IMR-90 (cell line): ENCODE measurements around the gene THEM4. TPM values are rescaled to one million over a fixed set of nuclear protein-coding genes. Genes with fewer than 3 reads are reported as not detected.

Experiments
- ATAC-seq: fragments of 200-7000 bp; cut with Tn5 transposase; 2 replicates; pipeline ENCODE4 v1.9.1; 2020; ENCODE audit warnings: low read depth, mild to moderate bottlenecking, moderate library complexity
- BruUV-seq: library from RNA; stranded (reverse); fragments of 400-500 nt; replicated peaks from 2 replicates; lab custom pipeline; 2021; lab: Mats Ljungman, UMichigan
- CTCF ChIA-PET: fragments of 300-600 bp; formaldehyde crosslinking; extraction: SDS; loops from one replicate; lab custom pipeline; 2021; ENCODE audit warnings: antibody characterized with exemption; lab: Yijun Ruan, JAX
- POLR2A ChIA-PET: fragments of 300-600 bp; sonication (Branson Sonifier 250); formaldehyde crosslinking; loops from one replicate; lab custom pipeline; 2022; ENCODE audit warnings: antibody characterized with exemption; ENCODE audit not compliant: unreplicated experiment; lab: Charles Lee
- DNase-seq: peaks from one replicate; pipeline ENCODE4 v3.0.0; 2013
- H2AFZ ChIP-seq: replicated peaks from 2 replicates; pipeline ENCODE3; 2013; ENCODE audit warnings: low read length, mild to moderate bottlenecking; ENCODE audit not compliant: poor library complexity
- H2AK5ac ChIP-seq: 2 replicates; pipeline ENCODE4 v1.6.1; 2013; ENCODE audit warnings: low read depth, low read length, inconsistent platforms
- H2AK9ac ChIP-seq: replicated peaks from 2 replicates; pipeline ENCODE3; 2013; ENCODE audit warnings: mild to moderate bottlenecking, low read depth, low read length, moderate library complexity; ENCODE audit not compliant: poor library complexity
- H2BK120ac ChIP-seq: 2 replicates; pipeline ENCODE4 v1.6.1; 2013; ENCODE audit warnings: low read depth, low read length, inconsistent platforms
- H2BK15ac ChIP-seq: 3 replicates; pipeline ENCODE4 v1.6.1; 2013; ENCODE audit warnings: low read depth, low read length, inconsistent platforms
- H2BK20ac ChIP-seq: 2 replicates; pipeline ENCODE4 v1.6.1; 2013; ENCODE audit warnings: low read depth, mild to moderate bottlenecking, inconsistent platforms, low read length, moderate library complexity
- H2BK5ac ChIP-seq: 2 replicates; pipeline ENCODE4 v1.6.1; 2013; ENCODE audit warnings: mild to moderate bottlenecking, low read depth, low read length, inconsistent platforms; ENCODE audit not compliant: poor library complexity, severe bottlenecking
- H3K14ac ChIP-seq: replicated peaks from 2 replicates; pipeline ENCODE4 v1.6.1; 2013; ENCODE audit warnings: low read depth, low read length, inconsistent platforms
- H3K18ac ChIP-seq: 2 replicates; pipeline ENCODE4 v1.6.1; 2013; ENCODE audit warnings: low read depth, low read length, control low read depth
- H3K23ac ChIP-seq: 2 replicates; pipeline ENCODE4 v1.6.1; 2013; ENCODE audit warnings: low read depth, low read length, inconsistent platforms
- H3K27ac ChIP-seq: 2 replicates; pipeline ENCODE4 v1.5.1; 2013; ENCODE audit warnings: mild to moderate bottlenecking, control low read depth, low read length; ENCODE audit not compliant: insufficient read depth
- H3K27me3 ChIP-seq: 2 replicates; pipeline ENCODE4 v1.6.1; 2013; ENCODE audit warnings: low read length; ENCODE audit not compliant: control insufficient read depth, insufficient read depth
- H3K36me3 ChIP-seq: 2 replicates; pipeline ENCODE4 v1.6.1; 2013; ENCODE audit warnings: low read length, mixed read lengths; ENCODE audit not compliant: control insufficient read depth, insufficient read depth
- H3K4ac ChIP-seq: 2 replicates; pipeline ENCODE4 v1.6.1; 2013; ENCODE audit warnings: low read depth, low read length, inconsistent platforms
- H3K4me1 ChIP-seq: 2 replicates; pipeline ENCODE4 v1.6.1; 2013; ENCODE audit warnings: low read length, mixed read lengths; ENCODE audit not compliant: control insufficient read depth, insufficient read depth
- H3K4me2 ChIP-seq: 2 replicates; pipeline ENCODE4 v1.6.1; 2013; ENCODE audit warnings: low read depth, mild to moderate bottlenecking, control low read depth, low read length, moderate library complexity
- H3K4me3 ChIP-seq: 2 replicates; pipeline ENCODE4 v1.5.1; 2013; ENCODE audit warnings: low read depth, mild to moderate bottlenecking, control low read depth, low read length, moderate library complexity; ENCODE audit not compliant: insufficient read depth
- H3K56ac ChIP-seq: 2 replicates; pipeline ENCODE4 v1.6.1; 2013; ENCODE audit warnings: low read length, inconsistent platforms; ENCODE audit not compliant: insufficient read depth; ENCODE audit errors: extremely low read depth
- H3K79me1 ChIP-seq, 2 experiments: 2 replicates each; pipeline ENCODE4 v1.6.1; 2013; ENCODE audit warnings: low read length in 2 of 2, inconsistent platforms in 1 of 2, low read depth in 1 of 2
- H3K9ac ChIP-seq: 2 replicates; pipeline ENCODE4 v1.6.1; 2013; ENCODE audit warnings: low read depth, low read length, control low read depth
- H3K9me1 ChIP-seq: 2 replicates; pipeline ENCODE4 v1.6.1; 2013; ENCODE audit warnings: low read length, inconsistent platforms; ENCODE audit not compliant: insufficient read depth
- H3K9me3 ChIP-seq: 2 replicates; pipeline ENCODE4 v1.6.1; 2013; ENCODE audit warnings: low read length; ENCODE audit not compliant: control insufficient read depth, insufficient read depth
- H4K20me1 ChIP-seq: 2 replicates; pipeline ENCODE4 v1.6.1; 2013; ENCODE audit warnings: low read length, inconsistent platforms; ENCODE audit not compliant: insufficient read depth
- H4K5ac ChIP-seq: 2 replicates; pipeline ENCODE4 v1.6.1; 2013; ENCODE audit warnings: mild to moderate bottlenecking, low read depth, low read length, control low read depth
- H4K8ac ChIP-seq, 2 experiments: 2 replicates each; pipeline ENCODE4 v1.6.1; 2013; ENCODE audit warnings: low read depth in 2 of 2, low read length in 2 of 2, control low read depth in 1 of 2, inconsistent platforms in 1 of 2
- H4K91ac ChIP-seq: 2 replicates; pipeline ENCODE4 v1.6.1; 2013; ENCODE audit warnings: low read depth, low read length, inconsistent platforms; ENCODE audit not compliant: insufficient read depth
- BHLHE40 ChIP-seq: fragments of 150-350 bp; IDR thresholded peaks from 2 replicates; pipeline ENCODE4 v1.6.1; 2016; ENCODE audit warnings: mild to moderate bottlenecking, low read depth, low read length
- CEBPB ChIP-seq: IDR thresholded peaks from 2 replicates; pipeline ENCODE4 v1.6.1; 2012; ENCODE audit warnings: low read depth, low read length, improper control_type of control experiment
- ELK1 ChIP-seq: fragments of 150-350 bp; IDR thresholded peaks from 2 replicates; pipeline ENCODE4 v1.6.1; 2016; ENCODE audit warnings: low read depth, mild to moderate bottlenecking, low read length, moderate library complexity, borderline replicate concordance
- FOS ChIP-seq: fragments of 150-350 bp; IDR thresholded peaks from 2 replicates; pipeline ENCODE4 v1.6.1; 2016; ENCODE audit warnings: low read depth, low read length
- RCOR1 ChIP-seq: IDR thresholded peaks from 2 replicates; pipeline ENCODE4 v1.6.1; 2012; ENCODE audit warnings: mild to moderate bottlenecking, low read length, improper control_type of control experiment; ENCODE audit not compliant: insufficient replicate concordance
- WGBS, 2 experiments: methylation state at CpG; one replicate each; pipeline versions ENCODE4 v1.1.5 to v1.1.7; 2013; ENCODE audit warnings: missing lambda C conversion rate in 2 of 2; ENCODE audit not compliant: insufficient read length in 1 of 2; ENCODE audit errors: extremely low coverage in 2 of 2; 5-methylcytosine and 5-hydroxymethylcytosine counted together
- dilution Hi-C: fragments of 300-500 bp; cut with HindIII; formaldehyde crosslinking; loops from one replicate; pipeline ENCODE4 v1.14.3; 2018; ENCODE audit warnings: low sequenced_read_pairs; ENCODE audit not compliant: unreplicated experiment
- in situ Hi-C: fragments of 300-500 bp; cut with MboI; formaldehyde crosslinking; loops from 3 replicates; pipeline ENCODE4 v1.14.3; 2019; ENCODE audit warnings: low sequenced_read_pairs, inconsistent platforms, mixed read lengths
- intact Hi-C: fragments of 100-400 bp; cut with micrococcal nuclease; formaldehyde crosslinking; loops from 2 replicates; pipeline ENCODE4 v1.10.0; 2022
- polyA plus RNA-seq, 3 experiments: library from polyadenylated mRNA; depleted of rRNA; stranded (reverse); fragments of >200 nt; gene quantifications; 2 replicates each; pipeline ENCODE4 v1.2.3, GENCODE V29; 2012; ENCODE audit warnings: low replicate concordance in 1 of 3
- total RNA-seq: library from RNA; depleted of rRNA; stranded (reverse); fragments of >200 nt; gene quantifications from 2 replicates; pipeline ENCODE4 v1.2.3, GENCODE V29; 2012
- TF ChIP-seq, protein P1 (sequence below): conservative IDR thresholded peaks from 2 replicates; pipeline ENCODE4 v1.5.1; 2012; ENCODE audit warnings: mild to moderate bottlenecking, low read depth, low read length, improper control_type of control experiment

THEM4 gene
- total and polyA plus RNA-seq, 2 of the 4 experiments (the other 2 are of a cell fraction): 7.3 to 15.7 TPM

- Histone ChIP-seq H3K18ac (no peak overlapping the region), H4K91ac (no peak overlapping the region), H3K9me1 (peaks cover 13% of the 10 kb centered on the region), H2BK5ac (no peak overlapping the region), H2BK15ac (no peak overlapping the region), H3K9me3 (no peaks in the 10 kb centered on the region), H3K4me2 (no peak overlapping the region), H3K27me3 (no peaks in the 10 kb centered on the region), H2BK120ac (no peak overlapping the region), H3K23ac (no peak overlapping the region), H3K4me3 (no peak overlapping the region), H2AK5ac (no peak overlapping the region), H2BK20ac (no peak overlapping the region), H2AFZ (no peak overlapping the region), H3K27ac (no peak overlapping the region), H2AK9ac (no peak overlapping the region), H3K56ac (no peak overlapping the region), H3K4ac (no peak overlapping the region), H3K14ac (no peak overlapping the region), H3K9ac (no peak overlapping the region), H4K5ac (no peak overlapping the region), H3K79me1 (no peaks in the 10 kb centered on the region), H3K4me1 (peaks cover 6% of the 10 kb centered on the region), H4K8ac (no peak overlapping the region), H3K36me3 (no peaks in the 10 kb centered on the region), H4K20me1 (no peaks in the 10 kb centered on the region)
- intact Hi-C loops: no loop called here
- WGBS, 2 experiments: no CpG with 5 or more reads among the region's 1 CpG
- in situ Hi-C loops: no loop called here
- no TSS peak for BruUV-seq
- no peak for TF ChIP-seq FOS
- no peak for TF ChIP-seq ELK1
- no peak for TF ChIP-seq RCOR1
- TF ChIP-seq CEBPB: peak; percentile 18; the same call in 1 of the 2 replicates
- TF ChIP-seq BHLHE40: no peak
- TF ChIP-seq, protein P1, sequence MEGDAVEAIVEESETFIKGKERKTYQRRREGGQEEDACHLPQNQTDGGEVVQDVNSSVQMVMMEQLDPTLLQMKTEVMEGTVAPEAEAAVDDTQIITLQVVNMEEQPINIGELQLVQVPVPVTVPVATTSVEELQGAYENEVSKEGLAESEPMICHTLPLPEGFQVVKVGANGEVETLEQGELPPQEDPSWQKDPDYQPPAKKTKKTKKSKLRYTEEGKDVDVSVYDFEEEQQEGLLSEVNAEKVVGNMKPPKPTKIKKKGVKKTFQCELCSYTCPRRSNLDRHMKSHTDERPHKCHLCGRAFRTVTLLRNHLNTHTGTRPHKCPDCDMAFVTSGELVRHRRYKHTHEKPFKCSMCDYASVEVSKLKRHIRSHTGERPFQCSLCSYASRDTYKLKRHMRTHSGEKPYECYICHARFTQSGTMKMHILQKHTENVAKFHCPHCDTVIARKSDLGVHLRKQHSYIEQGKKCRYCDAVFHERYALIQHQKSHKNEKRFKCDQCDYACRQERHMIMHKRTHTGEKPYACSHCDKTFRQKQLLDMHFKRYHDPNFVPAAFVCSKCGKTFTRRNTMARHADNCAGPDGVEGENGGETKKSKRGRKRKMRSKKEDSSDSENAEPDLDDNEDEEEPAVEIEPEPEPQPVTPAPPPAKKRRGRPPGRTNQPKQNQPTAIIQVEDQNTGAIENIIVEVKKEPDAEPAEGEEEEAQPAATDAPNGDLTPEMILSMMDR: no peak
- ATAC-seq (no peak), DNase-seq (no peak)
- POLR2A ChIA-PET: no interaction called here
- dilution Hi-C loops: no loop called here
- CTCF ChIA-PET: interaction anchor here (0.6 kb wide), 1 partner anchor 115 kb away, joined by 3 read pairs; no protein-coding TSS in a partner anchor
Measured at GRCh38 chr1:151942882-151943281, 33.6 kb upstream of the THEM4 start.
